ENCODE data around the gene TMSB4Y.

- TF ChIP-seq ZNF221 (tag by site-specific recombination; IDR thresholded peaks at IDR 0.05; ENCODE audit: borderline replicate concordance) (no peak), ZNF777 (tag by site-specific recombination; IDR thresholded peaks at IDR 0.05; ENCODE audit: borderline replicate concordance) (no peak), GLI4 (tag by site-specific recombination; IDR thresholded peaks at IDR 0.05) (no peak), ZNF623 (tag by site-specific recombination; IDR thresholded peaks at IDR 0.05) (no peak), ZNF626 (tag by site-specific recombination; IDR thresholded peaks at IDR 0.05) (no peak)
- TF ChIP-seq, protein P1, sequence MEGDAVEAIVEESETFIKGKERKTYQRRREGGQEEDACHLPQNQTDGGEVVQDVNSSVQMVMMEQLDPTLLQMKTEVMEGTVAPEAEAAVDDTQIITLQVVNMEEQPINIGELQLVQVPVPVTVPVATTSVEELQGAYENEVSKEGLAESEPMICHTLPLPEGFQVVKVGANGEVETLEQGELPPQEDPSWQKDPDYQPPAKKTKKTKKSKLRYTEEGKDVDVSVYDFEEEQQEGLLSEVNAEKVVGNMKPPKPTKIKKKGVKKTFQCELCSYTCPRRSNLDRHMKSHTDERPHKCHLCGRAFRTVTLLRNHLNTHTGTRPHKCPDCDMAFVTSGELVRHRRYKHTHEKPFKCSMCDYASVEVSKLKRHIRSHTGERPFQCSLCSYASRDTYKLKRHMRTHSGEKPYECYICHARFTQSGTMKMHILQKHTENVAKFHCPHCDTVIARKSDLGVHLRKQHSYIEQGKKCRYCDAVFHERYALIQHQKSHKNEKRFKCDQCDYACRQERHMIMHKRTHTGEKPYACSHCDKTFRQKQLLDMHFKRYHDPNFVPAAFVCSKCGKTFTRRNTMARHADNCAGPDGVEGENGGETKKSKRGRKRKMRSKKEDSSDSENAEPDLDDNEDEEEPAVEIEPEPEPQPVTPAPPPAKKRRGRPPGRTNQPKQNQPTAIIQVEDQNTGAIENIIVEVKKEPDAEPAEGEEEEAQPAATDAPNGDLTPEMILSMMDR (tag by site-specific recombination; IDR thresholded peaks at IDR 0.05), result no peak
Observed at GRCh38 chrY:13718996-13719395, 15.3 kb downstream of the TMSB4Y start.

Measured in HEK293 (cell line).